Neural crest cell (in vitro differentiated cells): ENCODE data around the gene SH3GL2. TPM values are rescaled to one million over a fixed set of nuclear protein-coding genes. Genes with fewer than 3 reads are reported as not detected.

Source experiments
- DNase-seq: peaks from one replicate; pipeline ENCODE4 v3.0.0; 2021; ENCODE audit warnings: low read depth, mixed read lengths, low spot score
- H3K27ac Mint-ChIP-seq: one replicate; pipeline ENCODE4 v1.8.0; 2021; ENCODE audit warnings: mild to moderate bottlenecking, mixed read lengths; ENCODE audit not compliant: unreplicated experiment
- H3K27me3 Mint-ChIP-seq: 2 replicates; pipeline ENCODE4 v1.8.0; 2021; ENCODE audit warnings: low read depth, mild to moderate bottlenecking, mixed read lengths
- H3K36me3 Mint-ChIP-seq: 2 replicates; pipeline ENCODE4 v1.8.0; 2021; ENCODE audit warnings: low read depth, mild to moderate bottlenecking, mixed read lengths
- H3K4me1 Mint-ChIP-seq: 2 replicates; pipeline ENCODE4 v1.8.0; 2021; ENCODE audit warnings: mixed read lengths
- H3K4me3 Mint-ChIP-seq: one replicate; pipeline ENCODE4 v1.8.0; 2021; ENCODE audit warnings: mild to moderate bottlenecking, mixed read lengths
- H3K9me3 Mint-ChIP-seq: 2 replicates; pipeline ENCODE4 v1.8.0; 2021; ENCODE audit warnings: mixed read lengths
- CTCF ChIP-seq: fragments of 200-600 bp; sonication (generic); conservative IDR thresholded peaks from 2 replicates; pipeline ENCODE4 v1.5.0; 2021; ENCODE audit warnings: antibody characterized with exemption, mild to moderate bottlenecking
- long read RNA-seq: library from polyadenylated mRNA; unstranded; transcript quantifications from one replicate; pipeline ENCODE4 v2.0.0, GENCODE V29; 2020
- total RNA-seq: library from RNA; stranded (reverse); gene quantifications from 2 replicates; pipeline ENCODE4 v1.2.1, GENCODE V29; 2021

SH3GL2 gene
- 0.89 and 1.1 TPM in 2 replicates for total RNA-seq
- long read RNA-seq, partial matches to known transcripts = 0 of 3 reads
- long read RNA-seq, other reads (novel, unspliced or antisense) = 0 of 3 reads

DNA sequence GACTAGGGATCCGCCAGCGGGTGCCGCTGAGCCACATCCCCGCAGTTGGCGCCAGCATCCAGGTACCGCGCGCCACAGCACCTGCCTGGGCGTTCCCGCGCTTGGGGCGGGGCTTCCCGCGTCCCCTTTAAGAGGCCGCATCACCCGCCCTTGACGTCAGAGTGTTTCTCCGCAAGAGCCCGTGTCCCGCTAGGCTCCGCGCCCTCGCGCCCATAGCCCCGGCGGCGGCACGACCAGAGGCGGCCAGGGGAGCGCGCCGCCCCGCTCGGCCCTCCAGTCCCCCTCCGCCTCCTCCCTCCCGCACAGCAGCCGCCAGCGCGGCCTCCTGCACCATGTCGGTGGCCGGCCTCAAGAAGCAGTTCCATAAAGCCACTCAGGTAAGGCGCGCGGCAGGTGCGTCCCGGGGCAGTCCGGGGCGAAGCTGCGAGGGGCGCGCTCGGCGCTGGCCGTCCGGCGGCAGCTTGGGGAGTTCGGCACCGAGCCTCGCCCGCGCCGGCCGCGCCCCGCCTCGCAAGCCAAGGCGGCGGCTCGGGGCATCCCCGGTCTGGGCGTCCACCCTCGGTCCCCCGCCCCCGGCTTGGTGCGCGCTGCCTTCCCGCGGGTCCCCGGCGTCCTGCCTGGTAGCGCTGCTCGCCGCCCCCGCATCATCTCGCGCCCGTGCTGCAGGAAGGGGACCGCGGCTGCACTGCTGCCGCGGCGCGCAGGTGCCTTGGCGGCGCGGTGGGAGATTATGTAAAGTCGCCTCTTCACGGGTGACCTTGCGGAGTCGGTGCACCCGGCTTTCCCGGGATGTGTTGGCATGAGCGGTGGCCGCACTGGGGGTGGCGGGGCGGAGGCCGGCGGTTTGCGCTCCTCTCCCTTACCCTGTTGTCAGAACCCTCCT is at the start of gene SH3GL2:
Gene SH3GL2, plus strand, starts transcription at position 156 of the 883 bp plus-strand sequence.
- DNase-seq = peak; percentile 35
- H3K36me3 Mint-ChIP-seq = no peaks in the 10 kb centered on the region
- H3K4me3 Mint-ChIP-seq = peak within 1 kb of the TSS; percentile 84
- H3K27ac Mint-ChIP-seq = no peak within 1 kb of the TSS
- TF ChIP-seq CTCF = no peak
- no peaks in the 10 kb centered on the region for H3K4me1 Mint-ChIP-seq
- no peaks in the 10 kb centered on the region for H3K9me3 Mint-ChIP-seq
- peaks cover 80% of the 10 kb centered on the region for H3K27me3 Mint-ChIP-seq

GRCh38 chr9:17531642-17532254 is 47.1 kb upstream of the SH3GL2 start:
- H3K27me3 Mint-ChIP-seq = no peaks in the 10 kb centered on the region
- peak; percentile 57 for DNase-seq
- no peaks in the 10 kb centered on the region for H3K9me3 Mint-ChIP-seq
- H3K4me1 Mint-ChIP-seq = peaks cover 9% of the 10 kb centered on the region
- H3K27ac Mint-ChIP-seq = no peak overlapping the region
- no peak overlapping the region for H3K4me3 Mint-ChIP-seq
- peak; percentile 92 for TF ChIP-seq CTCF
- H3K36me3 Mint-ChIP-seq = no peaks in the 10 kb centered on the region

GRCh38 chr9:17532461-17532860 is 46.4 kb upstream of the SH3GL2 start:
- no peak for DNase-seq
- TF ChIP-seq CTCF = no peak
- Mint-ChIP-seq H3K4me3 (no peak overlapping the region), H3K4me1 (peaks cover 9% of the 10 kb centered on the region), H3K9me3 (no peaks in the 10 kb centered on the region), H3K27me3 (no peaks in the 10 kb centered on the region), H3K27ac (no peak overlapping the region), H3K36me3 (no peaks in the 10 kb centered on the region)

- no peak for DNase-seq
- H3K4me1 Mint-ChIP-seq = peaks cover 9% of the 10 kb centered on the region
- no peaks in the 10 kb centered on the region for H3K9me3 Mint-ChIP-seq
- TF ChIP-seq CTCF = no peak
- H3K27me3 Mint-ChIP-seq = no peaks in the 10 kb centered on the region
- no peak overlapping the region for H3K27ac Mint-ChIP-seq
- peaks cover 4% of the 10 kb centered on the region for H3K36me3 Mint-ChIP-seq
- H3K4me3 Mint-ChIP-seq = no peak overlapping the region
Observed at GRCh38 chr9:17535176-17535575, 43.7 kb upstream of the SH3GL2 start.

GRCh38 chr9:17536027-17536426 is 42.8 kb upstream of the SH3GL2 start:
- no peak for TF ChIP-seq CTCF
- Mint-ChIP-seq H3K27ac (no peak overlapping the region), H3K9me3 (no peaks in the 10 kb centered on the region), H3K4me1 (peaks cover 7% of the 10 kb centered on the region), H3K4me3 (no peak overlapping the region), H3K27me3 (no peaks in the 10 kb centered on the region), H3K36me3 (peaks cover 4% of the 10 kb centered on the region)
- DNase-seq = no peak
